Mesothelial cell of epicardium (in vitro differentiated cells): Measurements from ENCODE around the gene SERTM2. TPM values are rescaled to one million over a fixed set of nuclear protein-coding genes. Genes with fewer than 3 reads are reported as not detected.

ENCODE experiments used
- DNase-seq, 2 experiments: peaks; one replicate each; pipeline ENCODE4 v3.0.0; 2021; ENCODE audit warnings: low spot score in 2 of 2; ENCODE audit not compliant: unreplicated experiment in 2 of 2
- H3K27ac Mint-ChIP-seq: 2 replicates; pipeline ENCODE4 v1.8.0; 2021; ENCODE audit warnings: mixed read lengths
- H3K27me3 Mint-ChIP-seq: 2 replicates; pipeline ENCODE4 v1.8.0; 2021; ENCODE audit warnings: low read depth, mixed read lengths
- H3K36me3 Mint-ChIP-seq: 2 replicates; pipeline ENCODE4 v1.8.0; 2021; ENCODE audit warnings: mixed read lengths
- H3K4me1 Mint-ChIP-seq: 2 replicates; pipeline ENCODE4 v1.8.0; 2021; ENCODE audit warnings: mixed read lengths
- H3K4me3 Mint-ChIP-seq: 2 replicates; pipeline ENCODE4 v1.8.0; 2021; ENCODE audit warnings: mild to moderate bottlenecking, moderate library complexity, mixed read lengths
- H3K9me3 Mint-ChIP-seq: 2 replicates; pipeline ENCODE4 v1.8.0; 2021; ENCODE audit warnings: mixed read lengths
- CTCF ChIP-seq: fragments of 200-600 bp; sonication (generic); IDR thresholded peaks from one replicate; pipeline ENCODE4 v1.5.0; 2021; ENCODE audit warnings: antibody characterized with exemption; ENCODE audit not compliant: unreplicated experiment
- total RNA-seq: library from RNA; stranded (reverse); gene quantifications from 3 replicates; pipeline ENCODE4 v1.2.1, GENCODE V29; 2021

The SERTM2 gene
- total RNA-seq, 1 donor from 2014 or later, result 3.8 TPM

GRCh38 chrX:111560801-111561200, 49.4 kb downstream of the SERTM2 start:
- peak overlapping the region; percentile 45 for H3K27ac Mint-ChIP-seq
- H3K27me3 Mint-ChIP-seq, result no peaks in the 10 kb centered on the region
- TF ChIP-seq CTCF, result no peak
- no peak overlapping the region for H3K4me3 Mint-ChIP-seq
- H3K9me3 Mint-ChIP-seq, result peaks cover 5% of the 10 kb centered on the region
- DNase-seq, result no peak
- H3K4me1 Mint-ChIP-seq, result peaks cover 30% of the 10 kb centered on the region
- no peaks in the 10 kb centered on the region for H3K36me3 Mint-ChIP-seq

GRCh38 chrX:111561851-111562250, 50.4 kb downstream of the SERTM2 start:
- peak overlapping the region; percentile 51 for H3K27ac Mint-ChIP-seq
- no peaks in the 10 kb centered on the region for H3K27me3 Mint-ChIP-seq
- H3K9me3 Mint-ChIP-seq, result peaks cover 5% of the 10 kb centered on the region
- no peak for TF ChIP-seq CTCF
- no peak overlapping the region for H3K4me3 Mint-ChIP-seq
- no peak for DNase-seq
- H3K4me1 Mint-ChIP-seq, result peaks cover 32% of the 10 kb centered on the region
- no peaks in the 10 kb centered on the region for H3K36me3 Mint-ChIP-seq

DNA sequence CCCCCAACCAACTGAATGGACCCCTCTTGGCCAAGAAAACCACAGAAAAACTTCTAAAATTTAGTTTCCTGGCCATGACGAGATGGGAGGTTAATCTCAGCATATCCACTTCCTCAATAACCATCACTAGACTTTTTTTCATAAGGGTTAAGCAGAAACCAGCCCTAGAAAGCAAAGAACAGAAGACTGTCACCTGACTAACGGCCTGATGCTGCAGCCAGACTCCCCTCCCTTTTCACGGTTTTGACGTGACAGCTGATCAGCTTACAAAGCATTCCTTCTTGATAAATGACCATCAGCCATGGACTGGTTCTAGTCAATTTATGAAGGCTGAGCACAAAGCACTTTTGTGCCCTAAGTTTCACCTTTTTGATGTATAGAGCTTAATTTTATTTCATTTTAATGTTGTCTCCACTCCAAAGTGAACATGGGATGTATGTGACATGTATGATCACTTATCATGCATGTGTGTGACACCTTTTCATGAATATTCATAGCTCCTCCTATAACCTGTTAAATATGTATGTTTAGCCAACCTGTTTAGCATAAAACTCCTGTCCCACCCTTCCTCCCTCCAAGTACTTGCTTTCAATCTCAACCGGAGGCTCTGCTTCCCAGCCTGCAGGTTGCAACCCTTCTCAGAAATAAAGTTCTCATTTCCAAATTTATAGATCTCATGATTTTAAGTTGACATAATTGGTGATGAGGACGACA, 56.3 kb downstream of the SERTM2 start:
- peak overlapping the region; percentile 75 for H3K27ac Mint-ChIP-seq

GRCh38 chrX:111568354-111568753, 56.9 kb downstream of the SERTM2 start:
- Mint-ChIP-seq H3K27ac (peak overlapping the region; percentile 75), H3K36me3 (no peaks in the 10 kb centered on the region), H3K27me3 (no peaks in the 10 kb centered on the region), H3K4me1 (peaks cover 18% of the 10 kb centered on the region), H3K4me3 (no peak overlapping the region), H3K9me3 (peaks cover 5% of the 10 kb centered on the region)
- no peak for DNase-seq
- peak; percentile 43 for TF ChIP-seq CTCF

More for the DNA sequence above, 56.3 kb downstream of the SERTM2 start:
- no peak for DNase-seq
- Mint-ChIP-seq H3K4me3 (no peak overlapping the region), H3K36me3 (no peaks in the 10 kb centered on the region), H3K4me1 (peaks cover 21% of the 10 kb centered on the region), H3K27me3 (no peaks in the 10 kb centered on the region), H3K9me3 (peaks cover 5% of the 10 kb centered on the region)
- no peak for TF ChIP-seq CTCF

DNA sequence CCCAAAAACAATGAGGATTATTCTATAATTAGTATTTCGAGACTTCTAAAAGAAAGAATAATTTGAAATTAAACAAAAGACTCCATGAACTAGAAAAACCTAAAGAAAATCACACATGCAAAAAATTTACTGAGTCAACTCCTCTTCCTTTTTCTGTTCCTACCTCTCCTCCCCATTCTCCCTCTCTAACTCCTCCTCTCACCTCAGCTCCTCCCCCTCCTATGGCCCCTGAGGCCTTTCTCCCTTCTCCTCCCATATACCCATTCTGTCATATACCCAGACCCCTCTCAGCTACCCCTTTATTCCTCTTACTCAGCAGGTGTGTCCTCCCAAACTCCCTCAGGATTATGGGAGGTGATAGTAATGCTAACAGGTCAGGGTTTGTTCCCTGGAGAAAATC, 57.4 kb downstream of the SERTM2 start:
- no peaks in the 10 kb centered on the region for H3K36me3 Mint-ChIP-seq
- TF ChIP-seq CTCF, result no peak
- peaks cover 18% of the 10 kb centered on the region for H3K4me1 Mint-ChIP-seq

More for the DNA sequence above, 57.4 kb downstream of the SERTM2 start:
- H3K27ac Mint-ChIP-seq, result no peak overlapping the region
- H3K4me3 Mint-ChIP-seq, result no peak overlapping the region
- no peaks in the 10 kb centered on the region for H3K27me3 Mint-ChIP-seq
- peaks cover 5% of the 10 kb centered on the region for H3K9me3 Mint-ChIP-seq
- DNase-seq, result no peak

Other genes with a start within 250 kb of the SERTM2 start
- 84.3 to 90.8 TPM (median 88.2 TPM) in 3 replicates for gene CAPN6, start 241.2 kb upstream of the SERTM2 start, total RNA-seq
- gene DCX, start 99.5 kb upstream of the SERTM2 start, total RNA-seq, result 6.1 TPM in 3 replicates
- 84.3 to 157 TPM (median 92.5 TPM) in 3 replicates for gene ALG13, start 169.5 kb downstream of the SERTM2 start, total RNA-seq